Stimulated activated naive CD4-positive, alpha-beta T cell treated with Interleukin-2 at 50 U/mL for 16 hours (primary cell): ENCODE results near the gene GJC2.

ENCODE experiments used
- DNase-seq: peaks from one replicate; lab custom pipeline; 2025; lab: John Stamatoyannopoulos, UW

GJC2 gene

GRCh38 chr1:228194921-228195812 is 45.4 kb downstream of the GJC2 start:
- DNase-seq: no peak

GRCh38 chr1:228197555-228198147 is 47.9 kb downstream of the GJC2 start:
- no peak for DNase-seq

- no peak for DNase-seq
These were observed 49.4 kb downstream of the GJC2 start for GRCh38 chr1:228198977-228199590.

- DNase-seq: no peak
These were observed 55.2 kb downstream of the GJC2 start for GRCh38 chr1:228204958-228205357.

GRCh38 chr1:228205526-228206436 is 56.1 kb downstream of the GJC2 start:
- no peak for DNase-seq

GRCh38 chr1:228206582-228207351 is 57.0 kb downstream of the GJC2 start:
- no peak for DNase-seq

GRCh38 chr1:228207381-228207810 is 57.7 kb downstream of the GJC2 start:
- no peak for DNase-seq

GRCh38 chr1:228207851-228208821 is 58.4 kb downstream of the GJC2 start, which contains the start of gene OBSCN:
Gene OBSCN (plus strand): TSS chr1:228208044. CDS start chr1:228211784, 3,740 bp downstream.
- no peak for DNase-seq

- no peak for DNase-seq
These were observed 59.3 kb downstream of the GJC2 start for GRCh38 chr1:228208831-228209551.
